H1 (cell line): ENCODE measurements around the gene CLEC2D. TPM values are rescaled to one million over a fixed set of nuclear protein-coding genes. Genes with fewer than 3 reads are reported as not detected.

ENCODE experiments used
- CBX8 ChIP-seq: fragments of 300-800, 300-1000 bp; sonication (generic); IDR thresholded peaks from 2 replicates; pipeline ENCODE4 v1.7.1; 2016; ENCODE audit warnings: low read depth, low read length, borderline replicate concordance
- SIRT6 ChIP-seq: IDR thresholded peaks from one replicate; pipeline ENCODE4 v1.7.1; 2012; ENCODE audit warnings: low read length, inconsistent platforms
- TBP ChIP-seq: IDR thresholded peaks from 2 replicates; pipeline ENCODE4 v1.6.1; 2011; ENCODE audit warnings: low read depth, low read length, improper control_type of control experiment
- polyA plus RNA-seq, 7 experiments: library from polyadenylated mRNA; depleted of rRNA in 3 of 7; stranded (reverse) in 5 of 7; unstranded in 2 of 7; fragments of >200 nt in 5 of 7; fragments of 200-250 nt in 2 of 7; gene quantifications; 1 replicate in 5 of 7; 2 replicates in 1 of 7; 4 replicates in 1 of 7; pipeline versions ENCODE4 v1.2.1 to v1.2.3, GENCODE V29; 2011 to 2013; ENCODE audit warnings: missing spikeins in 2 of 7, mixed read lengths in 2 of 7
- total RNA-seq: library from RNA; stranded (reverse); fragmentation: NEBNext Ultra II Directional; extraction: Animal tissue kit (Norgen Biotek cat#: 25700); gene quantifications from 2 replicates; pipeline ENCODE4 v1.2.1, GENCODE V29; 2021

Gene CLEC2D
- total and polyA plus RNA-seq, 2 of the 8 experiments (the other 6 are each of a cell fraction or from before 2014, with no cell fraction given), result 4.2 to 6.2 TPM

DNA sequence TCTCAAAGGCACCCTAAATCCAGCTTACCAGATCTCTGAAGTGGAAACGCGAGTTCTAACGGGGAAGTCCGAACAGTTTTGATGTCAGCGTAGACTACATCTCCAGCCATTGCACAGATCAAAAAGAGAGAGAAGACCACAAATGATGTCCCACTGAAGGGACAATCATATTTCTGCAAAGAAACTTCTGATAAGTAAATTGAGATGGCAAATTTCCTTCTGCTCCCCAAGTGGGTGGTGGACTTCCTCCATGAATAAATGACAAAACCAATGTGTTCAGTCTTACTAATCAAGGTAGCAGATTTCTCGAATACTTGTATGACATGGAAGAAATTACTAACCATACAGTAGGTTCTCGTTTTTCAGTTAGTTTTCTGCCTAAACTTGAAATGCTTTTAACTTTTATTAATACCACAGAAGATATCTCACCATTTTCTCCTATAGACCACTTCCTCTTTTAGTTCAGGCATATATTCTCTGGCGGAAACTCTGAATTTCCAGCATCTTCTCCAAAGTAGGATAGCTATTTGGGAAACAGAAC, 63.5 kb downstream of the CLEC2D start, which contains the start of gene CLECL1 (continued):
- TF ChIP-seq TBP (no peak), CBX8 (no peak), SIRT6 (no peak)
